GM21786 (cell line): ENCODE measurements around the gene CFAP299.
"Not testable (repeated sequence)": the region's sequence is repeated elsewhere in the genome, so short reads cannot be mapped to it uniquely, and the experiment has no call there.

Source experiments
- ATAC-seq: cut with Tn5 transposase; IDR thresholded peaks from one replicate; pipeline ENCODE4 v1.9.1; 2021; ENCODE audit not compliant: unreplicated experiment

The CFAP299 gene

DNA sequence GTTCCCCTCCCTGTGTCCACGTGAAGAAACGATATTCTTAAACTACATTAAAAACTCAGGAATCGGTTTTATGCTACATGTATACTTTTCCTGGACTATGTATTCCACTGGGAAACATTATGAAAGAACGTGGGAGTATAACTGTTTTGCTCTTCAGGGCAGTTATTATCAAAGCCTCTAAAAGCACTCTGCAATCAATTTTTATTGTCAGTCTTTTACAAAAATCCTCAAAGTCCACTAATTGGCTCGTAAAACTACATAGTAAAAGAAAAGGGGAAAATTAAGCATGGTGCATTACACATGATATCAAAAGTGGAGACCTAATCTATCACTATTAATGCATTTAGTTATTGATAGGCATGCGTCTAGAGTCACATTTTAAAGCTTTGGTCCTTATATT lies 11.4 kb upstream of the CFAP299 start:
- ATAC-seq, result no peak

- ATAC-seq, result no peak
Observed at GRCh38 chr4:80331693-80332092, 3.8 kb upstream of the CFAP299 start.

- ATAC-seq, result no peak
Observed at GRCh38 chr4:80333121-80333520, 2.4 kb upstream of the CFAP299 start.

- ATAC-seq, result no peak
Observed at GRCh38 chr4:80334568-80334967, 962 bp upstream of the CFAP299 start.

DNA sequence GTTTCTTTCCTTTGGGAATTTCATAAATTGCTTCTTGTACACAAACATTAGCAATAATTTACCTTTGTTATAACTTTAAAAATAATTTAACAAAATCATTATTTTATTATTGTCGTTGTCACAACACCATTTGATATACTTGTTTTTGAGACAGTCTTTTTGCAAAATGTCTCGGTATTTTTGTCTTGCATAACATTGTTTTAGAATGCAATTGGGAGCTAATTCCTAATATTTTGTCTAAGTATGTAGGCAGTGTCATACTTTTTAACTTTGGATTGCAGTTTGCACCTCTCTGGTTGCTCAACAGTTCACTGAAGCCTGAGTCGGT lies 340 bp upstream of the CFAP299 start:
- ATAC-seq, result no peak

GRCh38 chr4:80336582-80336981 lies 1.1 kb downstream of the CFAP299 start:
- ATAC-seq, result no peak

- no peak for ATAC-seq
Observed at GRCh38 chr4:80340036-80340435, 4.5 kb downstream of the CFAP299 start.

- not testable (repeated sequence) for ATAC-seq
Observed at GRCh38 chr4:80342684-80343083, 7.2 kb downstream of the CFAP299 start.

DNA sequence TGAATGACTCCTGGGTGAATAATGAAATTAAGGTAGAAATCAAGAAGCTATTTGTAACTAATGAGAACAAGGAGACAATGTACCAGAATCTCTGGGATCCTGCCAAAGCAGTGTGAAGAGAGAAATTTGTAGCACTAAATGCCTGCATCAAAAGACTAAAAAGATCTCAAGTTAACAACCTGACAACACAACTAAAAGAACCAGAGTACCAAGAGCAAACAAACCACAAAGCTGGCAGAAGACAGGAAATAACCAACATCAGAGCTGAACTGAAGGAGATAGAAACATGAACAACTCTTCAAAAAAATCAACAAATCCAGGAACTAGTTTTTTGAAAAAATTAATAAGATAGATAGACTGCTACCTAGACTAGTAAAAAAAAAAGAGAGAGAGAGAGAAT lies 8.4 kb downstream of the CFAP299 start:
- no peak for ATAC-seq

- no peak for ATAC-seq
Observed at GRCh38 chr4:80360084-80360483, 24.6 kb downstream of the CFAP299 start.

GRCh38 chr4:80360900-80361299 lies 25.4 kb downstream of the CFAP299 start:
- ATAC-seq, result no peak

- no peak for ATAC-seq
Observed at GRCh38 chr4:80361329-80361900, 25.9 kb downstream of the CFAP299 start.

GRCh38 chr4:80362578-80363181 lies 27.1 kb downstream of the CFAP299 start:
- ATAC-seq, result peak; percentile 43

GRCh38 chr4:80365928-80366327 lies 30.4 kb downstream of the CFAP299 start:
- ATAC-seq, result peak; percentile 56

DNA sequence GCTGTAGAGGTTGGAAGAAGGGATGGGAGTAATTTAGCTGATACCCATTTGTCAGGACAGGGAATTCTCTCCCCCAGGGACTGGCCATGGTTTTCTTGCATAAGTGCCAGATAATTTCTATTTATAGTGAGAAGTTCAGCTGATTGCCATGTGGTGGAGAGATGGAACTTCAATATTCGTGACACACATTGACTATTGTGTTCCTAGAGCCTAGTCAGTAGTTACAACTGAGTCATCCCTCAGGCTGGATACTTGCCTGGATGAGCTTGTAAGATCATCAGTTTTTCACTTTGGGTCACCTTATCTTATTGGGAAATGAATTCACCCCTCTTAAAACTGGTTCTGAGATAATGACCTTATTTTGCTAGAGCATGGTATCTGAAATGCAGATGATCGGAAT lies 32.2 kb downstream of the CFAP299 start:
- ATAC-seq, result no peak

- ATAC-seq, result no peak
Observed at GRCh38 chr4:80370635-80371034, 35.1 kb downstream of the CFAP299 start.

GRCh38 chr4:80371046-80371445 lies 35.5 kb downstream of the CFAP299 start:
- ATAC-seq, result no peak

GRCh38 chr4:80374180-80374579 lies 38.6 kb downstream of the CFAP299 start:
- no peak for ATAC-seq

- ATAC-seq, result no peak
Observed at GRCh38 chr4:80382090-80382832, 46.7 kb downstream of the CFAP299 start.

- no peak for ATAC-seq
Observed at GRCh38 chr4:80385397-80386280, 50.1 kb downstream of the CFAP299 start.

DNA sequence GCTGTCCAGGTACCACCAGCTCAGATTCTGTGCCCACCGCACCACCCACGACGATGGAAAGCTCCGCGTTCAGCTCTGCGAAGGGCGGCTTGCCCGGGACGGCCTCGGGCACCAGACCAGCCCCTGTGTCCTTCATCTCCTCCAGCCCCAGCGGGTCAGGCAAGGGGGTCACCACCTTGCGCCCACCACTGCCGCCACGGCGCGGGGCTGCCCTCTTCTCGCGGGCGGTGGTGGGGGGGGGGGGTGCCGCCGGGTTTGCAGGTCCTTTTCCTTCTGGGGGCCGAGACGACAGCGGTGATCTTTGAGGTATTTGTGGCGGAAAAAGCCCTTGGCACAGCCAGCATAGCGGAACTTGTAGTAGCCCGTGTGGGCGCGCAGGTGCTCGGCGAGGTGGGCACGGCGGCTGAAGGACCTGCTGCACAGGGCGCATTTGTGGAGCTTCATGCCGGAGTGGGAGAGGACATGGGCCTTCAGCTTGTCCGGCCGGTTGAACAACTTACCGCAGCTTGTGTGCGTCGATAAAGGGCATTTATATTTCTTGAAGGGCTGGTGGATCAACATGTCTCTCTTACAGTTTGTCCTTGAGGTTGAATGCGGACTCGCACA lies 50.9 kb downstream of the CFAP299 start:
- ATAC-seq, result no peak
